Panc1 (cell line): ENCODE data around the gene LRRC73.

Source experiments
- CTCF ChIP-seq: fragments of 450-650 bp; IDR thresholded peaks from 2 replicates; pipeline ENCODE4 v1.5.1; 2017; ENCODE audit warnings: mild to moderate bottlenecking
- POLR2AphosphoS5 ChIP-seq: IDR thresholded peaks from 2 replicates; pipeline ENCODE4 v1.6.1; 2012; ENCODE audit warnings: mild to moderate bottlenecking, low read depth, low read length, moderate library complexity

- no peak for TF ChIP-seq CTCF
- no peak for TF ChIP-seq POLR2AphosphoS5
Observed at GRCh38 chr6:43532201-43532600, 22.1 kb upstream of the LRRC73 start.
